GM23338 (cell line): ENCODE measurements around the gene ASTE1. TPM values are rescaled to one million over a fixed set of nuclear protein-coding genes. Genes with fewer than 3 reads are reported as not detected.

Experiments used
- ATAC-seq: fragments of 200-7000 bp; cut with Tn5 transposase; 3 replicates; pipeline ENCODE4 v1.9.1; 2020
- DNase-seq: peaks from one replicate; pipeline ENCODE4 v3.0.0-alpha.2; 2015; ENCODE audit warnings: low spot score
- H2AFZ ChIP-seq: fragments of 200-600 bp; sonication (generic); 2 replicates; pipeline ENCODE4 v1.8.0; 2016; ENCODE audit warnings: antibody characterized with exemption, mild to moderate bottlenecking, moderate library complexity
- H3F3A ChIP-seq: fragments of 200-600 bp; sonication (generic); replicated peaks from 2 replicates; pipeline ENCODE4 v1.8.0; 2017; ENCODE audit warnings: antibody characterized with exemption, mixed run types, low read depth
- H3K27ac ChIP-seq: fragments of 200-600 bp; sonication (generic); 2 replicates; pipeline ENCODE4 v1.6.1; 2016; ENCODE audit warnings: low read depth
- H3K27me3 ChIP-seq: fragments of 200-600 bp; sonication (generic); 2 replicates; pipeline ENCODE4 v1.8.0; 2016; ENCODE audit warnings: mild to moderate bottlenecking, mixed run types, moderate library complexity; ENCODE audit not compliant: insufficient read depth
- H3K36me3 ChIP-seq: fragments of 200-600 bp; sonication (generic); 2 replicates; pipeline ENCODE4 v1.8.0; 2016; ENCODE audit warnings: mild to moderate bottlenecking; ENCODE audit not compliant: insufficient read depth
- H3K4me1 ChIP-seq: fragments of 200-600 bp; sonication (generic); 2 replicates; pipeline ENCODE4 v1.8.0; 2016; ENCODE audit warnings: mild to moderate bottlenecking, moderate library complexity; ENCODE audit not compliant: insufficient read depth
- H3K4me2 ChIP-seq: fragments of 200-600 bp; sonication (generic); 2 replicates; pipeline ENCODE4 v1.7.1; 2017; ENCODE audit warnings: mixed run types
- H3K4me3 ChIP-seq: fragments of 200-600 bp; sonication (generic); 2 replicates; pipeline ENCODE4 v1.6.1; 2016; ENCODE audit warnings: mixed run types
- H3K79me2 ChIP-seq: fragments of 200-600 bp; sonication (generic); replicated peaks from 2 replicates; pipeline ENCODE4 v1.8.0; 2017; ENCODE audit warnings: mild to moderate bottlenecking; ENCODE audit not compliant: insufficient read depth
- H3K9me2 ChIP-seq: fragments of 200-600 bp; sonication (generic); 2 replicates; pipeline ENCODE4 v1.8.0; 2017; ENCODE audit not compliant: insufficient read depth
- H4K20me1 ChIP-seq: fragments of 200-600 bp; sonication (generic); replicated peaks from 2 replicates; pipeline ENCODE4 v1.8.0; 2017; ENCODE audit warnings: mild to moderate bottlenecking; ENCODE audit not compliant: insufficient read depth
- H3K27ac Mint-ChIP-seq: 2 replicates; pipeline ENCODE4 v1.8.0; 2020; ENCODE audit warnings: inconsistent platforms, mild to moderate bottlenecking, moderate library complexity, mixed read lengths
- H3K27me3 Mint-ChIP-seq: 3 replicates; pipeline ENCODE4 v1.8.0; 2022; ENCODE audit warnings: low read depth, mild to moderate bottlenecking, moderate library complexity, mixed read lengths, inconsistent platforms; ENCODE audit not compliant: insufficient read depth, poor library complexity
- H3K36me3 Mint-ChIP-seq: 3 replicates; pipeline ENCODE4 v1.8.0; 2021; ENCODE audit warnings: low read depth, mild to moderate bottlenecking, inconsistent platforms, moderate library complexity, mixed read lengths
- H3K4me1 Mint-ChIP-seq: 3 replicates; pipeline ENCODE4 v1.8.0; 2020; ENCODE audit warnings: mild to moderate bottlenecking, inconsistent platforms, mixed read lengths
- H3K4me3 Mint-ChIP-seq: 3 replicates; pipeline ENCODE4 v1.8.0; 2021; ENCODE audit warnings: moderate library complexity, mild to moderate bottlenecking, inconsistent platforms, mixed read lengths
- H3K9me3 Mint-ChIP-seq: 3 replicates; pipeline ENCODE4 v1.8.0; 2020; ENCODE audit warnings: moderate library complexity, mild to moderate bottlenecking, inconsistent platforms, mixed read lengths
- CREB1 ChIP-seq: fragments of 250-450 bp; sonication (Bioruptor Pico); IDR thresholded peaks from 2 replicates; pipeline ENCODE4 v1.5.0; 2020; ENCODE audit warnings: low read depth, mild to moderate bottlenecking, moderate library complexity
- EZH2 ChIP-seq: fragments of 200-600 bp; sonication (generic); IDR thresholded peaks from one replicate; pipeline ENCODE4 v1.8.0; 2017; ENCODE audit warnings: antibody characterized with exemption, mild to moderate bottlenecking, low read depth; ENCODE audit not compliant: unreplicated experiment
- EZH2phosphoT487 ChIP-seq: fragments of 200-600 bp; sonication (generic); IDR thresholded peaks from one replicate; pipeline ENCODE4 v1.8.1; 2018; ENCODE audit warnings: antibody characterized with exemption; ENCODE audit not compliant: unreplicated experiment
- REST ChIP-seq: IDR thresholded peaks from one replicate; pipeline ENCODE4 v1.6.1; 2018; ENCODE audit warnings: antibody characterized with exemption; ENCODE audit not compliant: unreplicated experiment
- ZNF114 ChIP-seq: fragments of 250-450 bp; sonication (Bioruptor Pico); IDR thresholded peaks from 2 replicates; pipeline ENCODE4 v1.5.0; 2020; ENCODE audit warnings: mild to moderate bottlenecking, moderate library complexity
- ZNF462 ChIP-seq: fragments of 250-450 bp; sonication (Bioruptor Pico); IDR thresholded peaks from 2 replicates; pipeline ENCODE4 v1.5.0; 2020; ENCODE audit warnings: mild to moderate bottlenecking, moderate library complexity
- polyA plus RNA-seq: library from polyadenylated mRNA; unstranded; fragments of >200 nt; fragmentation: Nextera tagmentation; extraction: Ambion mirVana; gene quantifications from 2 replicates; pipeline ENCODE4 v1.2.1, GENCODE V29; 2016
- total RNA-seq: library from RNA; depleted of rRNA; stranded (reverse); fragments of >200 nt; shearing (Covaris generic); gene quantifications from 2 replicates; pipeline ENCODE4 v1.2.3, GENCODE V29; 2014
- TF ChIP-seq, protein P1 (sequence below): IDR thresholded peaks from 2 replicates; pipeline ENCODE4 v1.6.1; 2016; ENCODE audit warnings: antibody characterized with exemption

Gene ASTE1
- total and polyA plus RNA-seq, 2 experiments from 2014 or later, result 4.9 to 8.9 TPM

DNA sequence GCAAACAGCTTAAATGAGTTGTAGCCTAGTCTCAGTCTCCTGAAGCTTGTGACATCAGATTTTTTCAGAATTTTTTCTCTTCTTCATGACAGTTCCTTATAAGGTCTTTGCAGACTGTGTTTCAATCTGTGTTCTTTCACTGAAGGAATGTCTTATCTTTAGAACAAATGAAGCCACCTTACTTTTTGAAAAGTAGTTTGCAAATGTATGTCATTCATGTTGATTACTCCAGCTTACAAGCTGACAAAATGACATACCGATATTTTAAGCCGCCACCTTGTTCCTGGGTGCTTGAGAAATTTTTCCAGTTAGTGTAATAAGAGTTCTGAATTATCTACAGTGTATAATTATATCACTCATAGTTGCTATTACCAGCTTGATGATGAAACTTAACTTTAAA is 57.0 kb downstream of the ASTE1 start:
- TF ChIP-seq ZNF462 (no peak), ZNF114 (CRISPR knock-in tag) (no peak), CREB1 (CRISPR knock-in tag) (no peak), EZH2 (no peak), EZH2phosphoT487 (no peak), REST (no peak)
- TF ChIP-seq, protein P1, sequence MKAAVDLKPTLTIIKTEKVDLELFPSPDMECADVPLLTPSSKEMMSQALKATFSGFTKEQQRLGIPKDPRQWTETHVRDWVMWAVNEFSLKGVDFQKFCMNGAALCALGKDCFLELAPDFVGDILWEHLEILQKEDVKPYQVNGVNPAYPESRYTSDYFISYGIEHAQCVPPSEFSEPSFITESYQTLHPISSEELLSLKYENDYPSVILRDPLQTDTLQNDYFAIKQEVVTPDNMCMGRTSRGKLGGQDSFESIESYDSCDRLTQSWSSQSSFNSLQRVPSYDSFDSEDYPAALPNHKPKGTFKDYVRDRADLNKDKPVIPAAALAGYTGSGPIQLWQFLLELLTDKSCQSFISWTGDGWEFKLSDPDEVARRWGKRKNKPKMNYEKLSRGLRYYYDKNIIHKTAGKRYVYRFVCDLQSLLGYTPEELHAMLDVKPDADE, result no peak
- H3K9me2 ChIP-seq, result no peaks in the 10 kb centered on the region
- no peak overlapping the region for H3K27ac Mint-ChIP-seq
- H3K36me3 ChIP-seq, result no peaks in the 10 kb centered on the region; the same call in 1 of the 2 replicates
- no peak overlapping the region for H3K4me3 Mint-ChIP-seq
- H4K20me1 ChIP-seq, result 0 out of 2 replicates have a peak, but pooled peaks cover 3% of the 10 kb centered on the region
- peaks cover 16% of the 10 kb centered on the region for H3K4me1 Mint-ChIP-seq
- peaks cover 39% of the 10 kb centered on the region for H3K36me3 Mint-ChIP-seq
- H3F3A ChIP-seq, result no peaks in the 10 kb centered on the region
- H3K9me3 Mint-ChIP-seq, result no peaks in the 10 kb centered on the region
- H2AFZ ChIP-seq, result no peak overlapping the region
- H3K27me3 ChIP-seq, result no peaks in the 10 kb centered on the region
- H3K27me3 Mint-ChIP-seq, result no peaks in the 10 kb centered on the region
- no peak overlapping the region for H3K27ac ChIP-seq
- peaks cover 4% of the 10 kb centered on the region for H3K4me1 ChIP-seq
- H3K4me3 ChIP-seq, result no peak overlapping the region
- ATAC-seq (no peak), DNase-seq (no peak)
- no peaks in the 10 kb centered on the region for H3K79me2 ChIP-seq
- no peak overlapping the region for H3K4me2 ChIP-seq
